ENCODE results near the gene MUC20. TPM values are rescaled to one million over a fixed set of nuclear protein-coding genes. Genes with fewer than 3 reads are reported as not detected.
A peak's percentile ranks its signal among the peaks of the same experiment; 100 is the strongest.

Gene MUC20
- total and polyA plus RNA-seq, 2 of the 8 experiments (the other 6 are each of a cell fraction or from before 2014, with no cell fraction given) = 0.24 to 0.26 TPM

- no peak overlapping the region for H3K56ac ChIP-seq (replicated peaks; ENCODE audit: insufficient read length, low read depth, low read length)
- FAIRE-seq (no peak), DNase-seq (ENCODE audit: low read depth in 1 of 2, low spot score in 2 of 2) (peak in 1 of 2 experiments; percentile 37)
- no peak overlapping the region for H3K4me3 ChIP-seq (ENCODE audit: extremely low read depth in 1 of 4, insufficient read depth in 2 of 4, low read depth in 3 of 4, low read length in 4 of 4)
- H3K4me1 ChIP-seq (replicated peaks in 1 of 4; ENCODE audit: control insufficient read depth in 3 of 4, insufficient read depth in 4 of 4, low read length in 3 of 4) = peaks cover 0 to 10% (median 5%) of the 10 kb centered on the region in 4 experiments; a peak in 3 of 7 replicates
- no peak overlapping the region for H2BK20ac ChIP-seq (ENCODE audit: low read length)
- H3K27me3 ChIP-seq (replicated peaks in 1 of 4; ENCODE audit: control insufficient read depth in 3 of 4, extremely low read depth in 1 of 4, insufficient read depth in 3 of 4, low read length in 3 of 4) = no peaks in the 10 kb centered on the region; a peak in 1 of 7 replicates
- peak overlapping the region; percentile 35; the same call in 1 of the 2 replicates for H4K8ac ChIP-seq (ENCODE audit: extremely low read depth, insufficient read depth, low read length)
- no peak overlapping the region for H4K5ac ChIP-seq (ENCODE audit: insufficient read length, low read depth, low read length)
- no peak overlapping the region for H2BK15ac ChIP-seq (ENCODE audit: low read length)
- H3K9ac ChIP-seq (replicated peaks in 1 of 4; ENCODE audit: extremely low read depth in 1 of 4, low read depth in 3 of 4, low read length in 3 of 4) = no peak overlapping the region
- H4K20me1 ChIP-seq (replicated peaks in 1 of 2; ENCODE audit: control insufficient read depth in 1 of 2, insufficient read depth in 2 of 2, low read length in 2 of 2) = no peaks in the 10 kb centered on the region
- H2BK120ac ChIP-seq (replicated peaks; ENCODE audit: low read depth, low read length) = no peak overlapping the region
- no peaks in the 10 kb centered on the region for H3K79me1 ChIP-seq (ENCODE audit: low read depth, low read length)
- no peak overlapping the region for H4K91ac ChIP-seq (replicated peaks; ENCODE audit: insufficient read length, low read length)
- H3K18ac ChIP-seq (ENCODE audit: extremely low read depth, low read length) = no peak overlapping the region
- no peak for TF ChIP-seq SIRT6 (IDR thresholded peaks at IDR 0.05; ENCODE audit: low read length)
- no peaks in the 10 kb centered on the region for H3K23me2 ChIP-seq (ENCODE audit: low read depth, low read length)
- no peak overlapping the region for H2BK5ac ChIP-seq (ENCODE audit: low read depth, low read length)
- H3K4me2 ChIP-seq (ENCODE audit: insufficient read depth in 1 of 2, low read depth in 2 of 2, low read length in 2 of 2) = no peak overlapping the region
- no peak overlapping the region for H3K23ac ChIP-seq (ENCODE audit: insufficient read length)
- no peaks in the 10 kb centered on the region for H3K79me2 ChIP-seq (ENCODE audit: control insufficient read depth in 1 of 2, insufficient read depth in 2 of 2, low read length in 2 of 2)
- no peak overlapping the region for H2AK5ac ChIP-seq (ENCODE audit: low read depth, low read length)
- CTCF ChIA-PET (ENCODE audit: partially characterized antibody) = interaction anchor here (0.7 to 3.0 kb wide), 4 partner anchors 8 to 139 kb away, joined by 3 to 21 read pairs (median 3); no protein-coding TSS in a partner anchor
- H2BK12ac ChIP-seq (ENCODE audit: low read depth, low read length) = no peak overlapping the region
- no peak overlapping the region for H3K4ac ChIP-seq (replicated peaks; ENCODE audit: insufficient read length, low read depth, low read length)
- POLR2A ChIA-PET (ENCODE audit: partially characterized antibody) = no interaction called here
- 89% methylated on average over 13 of the region's 19 CpGs; no CpG with 5 or more reads in 1 of the 2 experiments for WGBS, 2 experiments (ENCODE audit: extremely low coverage in 1 of 2, insufficient coverage in 1 of 2, insufficient read length in 1 of 2, insufficient replicate concordance in 2 of 2, low coverage in 1 of 2, low lambda C conversion rate in 2 of 2, missing lambda C conversion rate in 1 of 2)
- H2AFZ ChIP-seq (ENCODE audit: low read length) = no peak overlapping the region
- H3K36me3 ChIP-seq (ENCODE audit: control insufficient read depth in 2 of 4, insufficient read depth in 4 of 4, low read length in 3 of 4) = no peaks in the 10 kb centered on the region
- no peak overlapping the region for H3K27ac ChIP-seq (ENCODE audit: low read depth, low read length)
- no peaks in the 10 kb centered on the region for H3K9me3 ChIP-seq (ENCODE audit: insufficient read depth in 2 of 2, low read depth in 1 of 2, low read length in 1 of 2)
- no peak overlapping the region for H3K14ac ChIP-seq (ENCODE audit: insufficient read length)
Measured at GRCh38 chr3:195758721-195759353, 38.1 kb downstream of the MUC20 start.

Measured in H1 (cell line).